A673 (cell line): Measurements from ENCODE around the gene LPXN. TPM values are rescaled to one million over a fixed set of nuclear protein-coding genes. Genes with fewer than 3 reads are reported as not detected.

Experiments used
- BruUV-seq: library from RNA; stranded (reverse); fragments of 400-500 nt; replicated peaks from 2 replicates; lab custom pipeline; 2021; lab: Mats Ljungman, UMichigan
- CTCF ChIA-PET: fragments of 300-600 bp; sonication (Branson Sonifier 250); formaldehyde crosslinking; loops from one replicate; lab custom pipeline; 2022; ENCODE audit warnings: antibody characterized with exemption; lab: Charles Lee
- POLR2A ChIA-PET: fragments of 300-600 bp; sonication (Branson Sonifier 250); formaldehyde crosslinking; loops from one replicate; lab custom pipeline; 2022; ENCODE audit warnings: antibody characterized with exemption; ENCODE audit not compliant: low non-redundant PET; lab: Charles Lee
- DNase-seq: peaks from one replicate; pipeline ENCODE4 v3.0.0-alpha.2; 2015; ENCODE audit warnings: low spot score
- H3K27ac ChIP-seq: fragments of 200-600 bp; sonication (generic); 2 replicates; pipeline ENCODE4 v1.5.1; 2016; ENCODE audit warnings: mixed run types, low read depth, mild to moderate bottlenecking, mixed read lengths, antibody characterized with exemption, low read length; ENCODE audit not compliant: poor library complexity, severe bottlenecking
- H3K27me3 ChIP-seq: fragments of 200-600 bp; sonication (generic); replicated peaks from 2 replicates; pipeline ENCODE4 v1.6.1; 2017; ENCODE audit warnings: mixed run types, low read depth, mild to moderate bottlenecking, mixed read lengths, antibody characterized with exemption, low read length; ENCODE audit not compliant: insufficient read depth, poor library complexity
- H3K36me3 ChIP-seq: fragments of 200-600 bp; sonication (generic); 2 replicates; pipeline ENCODE4 v1.6.1; 2016; ENCODE audit warnings: mixed run types, mild to moderate bottlenecking, mixed read lengths, antibody characterized with exemption, low read length; ENCODE audit not compliant: insufficient read depth, poor library complexity, severe bottlenecking
- H3K4me1 ChIP-seq: fragments of 200-600 bp; sonication (generic); 2 replicates; pipeline ENCODE4 v1.6.1; 2017; ENCODE audit warnings: mixed run types, mild to moderate bottlenecking, mixed read lengths, antibody characterized with exemption, low read length; ENCODE audit not compliant: insufficient read depth, poor library complexity, severe bottlenecking
- H3K4me3 ChIP-seq: fragments of 200-600 bp; sonication (generic); 2 replicates; pipeline ENCODE4 v1.5.1; 2016; ENCODE audit warnings: low read depth, mixed run types, mild to moderate bottlenecking, mixed read lengths, low read length; ENCODE audit not compliant: poor library complexity, severe bottlenecking
- H3K9me3 ChIP-seq: fragments of 200-600 bp; sonication (generic); 2 replicates; pipeline ENCODE4 v1.6.1; 2016; ENCODE audit warnings: mixed run types, low read depth, mild to moderate bottlenecking, mixed read lengths, antibody characterized with exemption, low read length; ENCODE audit not compliant: poor library complexity, severe bottlenecking
- EZH2 ChIP-seq: fragments of 200-600 bp; sonication (generic); IDR thresholded peaks from 2 replicates; pipeline ENCODE4 v1.6.1; 2017; ENCODE audit warnings: borderline replicate concordance, low read depth, mild to moderate bottlenecking, mixed read lengths, antibody characterized with exemption, low read length; ENCODE audit not compliant: poor library complexity, severe bottlenecking
- intact Hi-C: fragments of 100-400 bp; cut with micrococcal nuclease; formaldehyde crosslinking; loops from one replicate; pipeline ENCODE4 v1.10.0; 2022; ENCODE audit not compliant: unreplicated experiment
- total RNA-seq: library from RNA; stranded (reverse); gene quantifications from 2 replicates; pipeline ENCODE4 v1.2.3, GENCODE V29; 2021
- TF ChIP-seq, protein P1 (sequence below): fragments of 300-800, 200-600 bp; sonication (generic); conservative IDR thresholded peaks from 2 replicates; pipeline ENCODE4 v1.5.1; 2017; ENCODE audit warnings: low read depth, mild to moderate bottlenecking, antibody characterized with exemption, low read length, moderate library complexity, mixed read lengths

LPXN gene
- total RNA-seq, 1 experiment from 2014 or later, result 3.3 TPM

DNA sequence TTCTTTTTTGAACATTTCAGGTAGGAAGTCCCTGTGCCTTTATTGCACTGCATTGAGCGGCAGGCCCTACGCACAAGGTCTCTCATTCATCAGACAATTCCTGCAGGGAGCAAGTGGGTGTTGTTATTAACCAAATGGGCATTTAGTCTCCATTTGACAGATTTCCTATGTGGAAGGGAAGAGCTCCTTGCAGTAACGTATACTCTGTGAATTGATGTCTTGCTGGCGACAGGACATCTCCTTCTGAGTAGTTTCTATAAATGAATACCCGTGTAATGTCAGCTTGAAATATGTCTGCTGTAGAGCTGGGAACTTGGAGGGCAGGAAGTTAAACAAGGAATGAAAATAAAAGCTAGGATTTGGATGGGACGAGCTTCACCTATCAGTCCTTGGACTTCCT lies 71.4 kb downstream of the LPXN start:
- intact Hi-C loops, result no loop called here
- no peaks in the 10 kb centered on the region for H3K9me3 ChIP-seq
- no peaks in the 10 kb centered on the region for H3K36me3 ChIP-seq
- H3K4me3 ChIP-seq, result no peak overlapping the region
- H3K27me3 ChIP-seq, result peaks cover 7% of the 10 kb centered on the region
- no peak overlapping the region for H3K27ac ChIP-seq
- H3K4me1 ChIP-seq, result no peaks in the 10 kb centered on the region
- CTCF ChIA-PET, result no interaction called here
- POLR2A ChIA-PET, result no interaction called here
- no peak for DNase-seq
- no peak for TF ChIP-seq EZH2
- TF ChIP-seq, protein P1, sequence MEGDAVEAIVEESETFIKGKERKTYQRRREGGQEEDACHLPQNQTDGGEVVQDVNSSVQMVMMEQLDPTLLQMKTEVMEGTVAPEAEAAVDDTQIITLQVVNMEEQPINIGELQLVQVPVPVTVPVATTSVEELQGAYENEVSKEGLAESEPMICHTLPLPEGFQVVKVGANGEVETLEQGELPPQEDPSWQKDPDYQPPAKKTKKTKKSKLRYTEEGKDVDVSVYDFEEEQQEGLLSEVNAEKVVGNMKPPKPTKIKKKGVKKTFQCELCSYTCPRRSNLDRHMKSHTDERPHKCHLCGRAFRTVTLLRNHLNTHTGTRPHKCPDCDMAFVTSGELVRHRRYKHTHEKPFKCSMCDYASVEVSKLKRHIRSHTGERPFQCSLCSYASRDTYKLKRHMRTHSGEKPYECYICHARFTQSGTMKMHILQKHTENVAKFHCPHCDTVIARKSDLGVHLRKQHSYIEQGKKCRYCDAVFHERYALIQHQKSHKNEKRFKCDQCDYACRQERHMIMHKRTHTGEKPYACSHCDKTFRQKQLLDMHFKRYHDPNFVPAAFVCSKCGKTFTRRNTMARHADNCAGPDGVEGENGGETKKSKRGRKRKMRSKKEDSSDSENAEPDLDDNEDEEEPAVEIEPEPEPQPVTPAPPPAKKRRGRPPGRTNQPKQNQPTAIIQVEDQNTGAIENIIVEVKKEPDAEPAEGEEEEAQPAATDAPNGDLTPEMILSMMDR, result no peak
- no TSS peak for BruUV-seq

DNA sequence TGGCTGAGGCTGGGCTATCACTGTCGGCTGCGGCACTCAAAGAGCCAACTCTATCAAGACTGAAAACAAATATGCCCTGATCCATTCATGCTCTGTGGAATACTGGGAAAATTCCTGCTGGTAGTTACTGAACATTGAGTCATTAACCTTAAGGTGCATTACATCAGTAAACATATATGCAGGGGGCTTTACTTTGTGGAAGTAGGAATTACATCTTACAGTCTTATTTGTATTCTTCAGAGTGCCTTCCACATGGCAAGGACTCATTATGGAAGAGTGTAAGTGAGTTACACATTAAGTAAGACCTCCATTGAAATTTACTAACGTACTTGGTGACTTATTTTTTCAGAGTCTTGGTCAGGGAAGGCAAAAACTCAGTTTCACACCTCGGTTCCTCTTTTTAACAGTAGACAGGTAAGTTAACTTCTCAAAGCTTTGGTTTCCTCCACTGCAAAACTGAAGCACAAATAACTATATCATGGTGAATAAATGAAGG lies 72.2 kb downstream of the LPXN start:
- no peak overlapping the region for H3K4me3 ChIP-seq
- CTCF ChIA-PET, result no interaction called here
- TF ChIP-seq, protein P1, result no peak
- TF ChIP-seq EZH2, result no peak
- no peak overlapping the region for H3K27ac ChIP-seq
- H3K27me3 ChIP-seq, result peaks cover 7% of the 10 kb centered on the region
- no peaks in the 10 kb centered on the region for H3K9me3 ChIP-seq
- H3K36me3 ChIP-seq, result no peaks in the 10 kb centered on the region
- no peak for DNase-seq
- BruUV-seq, result no TSS peak
- no peaks in the 10 kb centered on the region for H3K4me1 ChIP-seq
- POLR2A ChIA-PET, result no interaction called here
- intact Hi-C loops, result no loop called here

DNA sequence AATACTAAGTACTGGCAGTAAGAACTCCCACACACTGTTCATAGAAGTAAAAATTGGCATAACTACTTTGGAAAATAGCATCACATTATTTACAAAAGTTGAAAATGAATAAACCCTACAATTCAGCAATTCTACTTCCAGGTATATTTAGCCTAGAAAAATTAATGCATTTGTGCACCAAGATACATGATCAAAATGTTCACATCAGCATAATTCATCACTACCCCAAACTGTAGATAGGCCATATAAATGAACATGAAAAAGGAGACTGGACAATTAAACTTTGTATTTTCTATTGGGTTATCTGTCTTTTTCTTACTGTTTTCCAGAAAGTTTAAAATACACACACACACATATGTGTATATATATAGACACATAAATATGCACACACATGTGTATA lies 73.7 kb downstream of the LPXN start:
- H3K36me3 ChIP-seq, result no peaks in the 10 kb centered on the region
- no peak overlapping the region for H3K4me3 ChIP-seq
- H3K4me1 ChIP-seq, result no peaks in the 10 kb centered on the region
- H3K27me3 ChIP-seq, result peaks cover 7% of the 10 kb centered on the region
- no peak for TF ChIP-seq EZH2
- TF ChIP-seq, protein P1, result no peak
- no peaks in the 10 kb centered on the region for H3K9me3 ChIP-seq
- BruUV-seq, result no TSS peak
- ChIA-PET POLR2A (no interaction called here), CTCF (interaction anchor here (0.7 kb wide), 1 partner anchor 10 kb away, joined by 3 read pairs; no protein-coding TSS in a partner anchor)
- intact Hi-C loops, result no loop called here
- no peak overlapping the region for H3K27ac ChIP-seq
- no peak for DNase-seq
